H1 (cell line): Measurements from ENCODE around the gene THAP7. TPM values are rescaled to one million over a fixed set of nuclear protein-coding genes. Genes with fewer than 3 reads are reported as not detected.

Experiments
- ATF2 ChIP-seq: IDR thresholded peaks from 2 replicates; pipeline ENCODE4 v1.6.1; 2012; ENCODE audit warnings: low read length, inconsistent platforms
- BRCA1 ChIP-seq: IDR thresholded peaks from 2 replicates; pipeline ENCODE4 v1.6.1; 2012; ENCODE audit warnings: low read depth, low read length, improper control_type of control experiment
- CREB1 ChIP-seq: IDR thresholded peaks from 2 replicates; pipeline ENCODE4 v1.6.1; 2012; ENCODE audit warnings: inconsistent platforms
- EZH2 ChIP-seq: fragments of 200-600 bp; sonication (generic); IDR thresholded peaks from 2 replicates; pipeline ENCODE4 v1.7.1; 2012; ENCODE audit warnings: low read depth, mild to moderate bottlenecking, moderate library complexity, low read length, inconsistent platforms; ENCODE audit not compliant: severe bottlenecking
- GABPA ChIP-seq: IDR thresholded peaks from 2 replicates; pipeline ENCODE4 v1.6.1; 2011; ENCODE audit warnings: mild to moderate bottlenecking, low read length, moderate library complexity, borderline replicate concordance; ENCODE audit not compliant: insufficient read depth
- HDAC6 ChIP-seq: IDR thresholded peaks from one replicate; pipeline ENCODE4 v1.7.1; 2012; ENCODE audit warnings: low read depth, mild to moderate bottlenecking, inconsistent platforms, low read length, moderate library complexity
- MAX ChIP-seq: IDR thresholded peaks from 2 replicates; pipeline ENCODE4 v1.6.1; 2012; ENCODE audit warnings: inconsistent platforms
- NANOG ChIP-seq: IDR thresholded peaks from 2 replicates; pipeline ENCODE4 v1.6.1; 2011; ENCODE audit warnings: low read length, low read depth, mild to moderate bottlenecking, inconsistent platforms; ENCODE audit not compliant: insufficient read depth, poor library complexity, severe bottlenecking
- SIX5 ChIP-seq: IDR thresholded peaks from 2 replicates; pipeline ENCODE4 v1.6.1; 2011; ENCODE audit warnings: mild to moderate bottlenecking, low read depth, low read length
- ZNF274 ChIP-seq: IDR thresholded peaks from 2 replicates; pipeline ENCODE4 v1.7.0; 2012; ENCODE audit warnings: low read length, borderline replicate concordance; ENCODE audit errors: extremely low read depth
- polyA plus RNA-seq, 7 experiments: library from polyadenylated mRNA; depleted of rRNA in 3 of 7; stranded (reverse) in 5 of 7; unstranded in 2 of 7; fragments of >200 nt in 5 of 7; fragments of 200-250 nt in 2 of 7; gene quantifications; 1 replicate in 5 of 7; 2 replicates in 1 of 7; 4 replicates in 1 of 7; pipeline versions ENCODE4 v1.2.1 to v1.2.3, GENCODE V29; 2011 to 2013; ENCODE audit warnings: missing spikeins in 2 of 7, mixed read lengths in 2 of 7
- total RNA-seq: library from RNA; stranded (reverse); fragmentation: NEBNext Ultra II Directional; extraction: Animal tissue kit (Norgen Biotek cat#: 25700); gene quantifications from 2 replicates; pipeline ENCODE4 v1.2.1, GENCODE V29; 2021

Gene THAP7
- total and polyA plus RNA-seq, 2 of the 8 experiments (the other 6 are each of a cell fraction or from before 2014, with no cell fraction given) = 16.9 to 32.5 TPM

- no peak for TF ChIP-seq ATF2
- no peak for TF ChIP-seq GABPA
- no peak for TF ChIP-seq ZNF274
- no peak for TF ChIP-seq EZH2
- no peak for TF ChIP-seq CREB1
- TF ChIP-seq MAX = no peak
- TF ChIP-seq HDAC6 = no peak
- TF ChIP-seq SIX5 = no peak
- no peak for TF ChIP-seq BRCA1
- TF ChIP-seq NANOG = no peak
Observed at GRCh38 chr22:20990184-20991180, 11.4 kb downstream of the THAP7 start (continued).
